HepG2 (cell line): ENCODE data around the gene TOP1. TPM values are rescaled to one million over a fixed set of nuclear protein-coding genes. Genes with fewer than 3 reads are reported as not detected.
A peak's percentile ranks its signal among the peaks of the same experiment; 100 is the strongest.

ENCODE experiments used
- ATAC-seq: fragments of 200-7000 bp; cut with Tn5 transposase; 3 replicates; pipeline ENCODE4 v1.9.1; 2020; ENCODE audit warnings: mild to moderate bottlenecking, moderate library complexity
- BruUV-seq: library from RNA; stranded (reverse); fragments of 400-500 nt; replicated peaks from 2 replicates; lab custom pipeline; 2021; lab: Mats Ljungman, UMichigan
- CTCF ChIA-PET: fragments of 300-600 bp; formaldehyde crosslinking; extraction: SDS; loops from one replicate; lab custom pipeline; 2021; ENCODE audit warnings: low total read pairs, inconsistent platforms, low intra/inter-chr PET ratio; lab: Yijun Ruan, JAX
- POLR2A ChIA-PET: fragments of 350-600 bp; sonication (Branson Sonifier 250); formaldehyde crosslinking; loops from one replicate; lab custom pipeline; 2020; ENCODE audit warnings: antibody characterized with exemption, inconsistent platforms; lab: Yijun Ruan, JAX
- DNase-seq: peaks from one replicate; pipeline ENCODE4 v3.0.0-alpha.2; 2015; ENCODE audit warnings: low spot score
- FAIRE-seq: peaks from 3 replicates; lab custom pipeline; 2011; peaks lifted over from hg19 to GRCh38; lab: Jason Lieb, UNC
- H2AFZ ChIP-seq: one replicate; pipeline ENCODE4 v1.6.1; 2011; ENCODE audit warnings: low read length, inconsistent platforms
- H3K27ac ChIP-seq: fragments of 300-600 bp; 3 replicates; pipeline ENCODE4 v1.8.0; 2011; ENCODE audit warnings: mixed run types, mild to moderate bottlenecking, mixed read lengths, low read length, inconsistent platforms; ENCODE audit not compliant: insufficient read depth; ENCODE audit errors: extremely low read length
- H3K27me3 ChIP-seq, 2 experiments: fragments of 200-600 bp in 1 of 2; 2 replicates in 1 of 2; 3 replicates in 1 of 2; pipeline versions ENCODE4 v1.6.0 to v1.8.0; 2011; ENCODE audit warnings: low read length in 2 of 2, mild to moderate bottlenecking in 2 of 2, moderate library complexity in 2 of 2, inconsistent platforms in 1 of 2; ENCODE audit not compliant: insufficient read depth in 2 of 2, control insufficient read depth in 1 of 2
- H3K36me3 ChIP-seq, 2 experiments: fragments of 200-600 bp in 1 of 2; replicated peaks in 1 of 2; 2 replicates in 1 of 2; 3 replicates in 1 of 2; pipeline versions ENCODE4 v1.5.1 to v1.8.0; 2011; ENCODE audit warnings: low read length in 2 of 2, inconsistent platforms in 1 of 2; ENCODE audit not compliant: insufficient read depth in 2 of 2, control insufficient read depth in 1 of 2
- H3K4me1 ChIP-seq: 2 replicates; pipeline ENCODE4 v1.5.1; 2012; ENCODE audit warnings: low read length, inconsistent platforms; ENCODE audit not compliant: insufficient read depth
- H3K4me2 ChIP-seq: 2 replicates; pipeline ENCODE4 v1.6.0; 2011; ENCODE audit warnings: low read depth, low read length, inconsistent platforms
- H3K4me3 ChIP-seq, 3 experiments: fragments of 200-600 bp in 1 of 3; sonication (generic), shearing (Covaris generic) in 1 of 3; replicated peaks in 1 of 3; 2 replicates each; pipeline ENCODE4 v1.5.1; 2011 to 2016; ENCODE audit warnings: low read length in 3 of 3, inconsistent platforms in 2 of 3, low read depth in 2 of 3, mild to moderate bottlenecking in 2 of 3, control low read depth in 1 of 3, mixed read lengths in 1 of 3; ENCODE audit not compliant: insufficient read depth in 1 of 3
- H3K79me2 ChIP-seq: one replicate; pipeline ENCODE4 v1.6.1; 2011; ENCODE audit warnings: low read length, inconsistent platforms; ENCODE audit not compliant: insufficient read depth
- H3K9ac ChIP-seq: 2 replicates; pipeline ENCODE4 v1.6.0; 2011; ENCODE audit warnings: mild to moderate bottlenecking, low read depth, low read length, inconsistent platforms; ENCODE audit not compliant: insufficient read depth
- H3K9me3 ChIP-seq: 2 replicates; pipeline ENCODE4 v1.5.1; 2012; ENCODE audit warnings: mild to moderate bottlenecking, low read length
- H4K20me1 ChIP-seq: 2 replicates; pipeline ENCODE4 v1.6.0; 2011; ENCODE audit warnings: inconsistent platforms, mild to moderate bottlenecking, low read length, moderate library complexity; ENCODE audit not compliant: insufficient read depth
- CREB1 ChIP-seq, 2 experiments: fragments of 450-650 bp in 1 of 2; IDR thresholded peaks; 2 replicates each; pipeline ENCODE4 v1.6.1; 2016 to 2017; ENCODE audit warnings: control low read depth in 1 of 2, mild to moderate bottlenecking in 1 of 2, missing compliant biosample characterization in 1 of 2, missing genetic modification characterization in 1 of 2
- JUN ChIP-seq: sonication (generic); formaldehyde crosslinking; IDR thresholded peaks from 2 replicates; pipeline ENCODE4 v1.4.0; 2020; ENCODE audit warnings: mild to moderate bottlenecking, missing genetic modification reagents
- SPEN ChIP-seq: sonication (generic); formaldehyde crosslinking; IDR thresholded peaks from 2 replicates; pipeline ENCODE4 v1.5.1; 2020; ENCODE audit warnings: low read depth, mild to moderate bottlenecking, missing genetic modification reagents
- ZBTB38 ChIP-seq: sonication (generic); formaldehyde crosslinking; IDR thresholded peaks from 2 replicates; pipeline ENCODE4 v1.5.1; 2020; ENCODE audit warnings: mild to moderate bottlenecking, missing genetic modification reagents
- ZNF839 ChIP-seq: sonication (generic); formaldehyde crosslinking; IDR thresholded peaks from 2 replicates; pipeline ENCODE4 v1.4.0; 2020; ENCODE audit warnings: missing genetic modification reagents, mild to moderate bottlenecking, borderline replicate concordance
- WGBS: methylation state at CpG from one replicate; pipeline ENCODE4 v1.1.6; 2017; ENCODE audit warnings: low lambda C conversion rate; 5-methylcytosine and 5-hydroxymethylcytosine counted together
- in situ Hi-C: cut with HindIII; loops from 2 replicates; pipeline ENCODE4 v1.10.0; 2017; ENCODE audit warnings: low pct_unique_long_range_greater_than_20kb; ENCODE audit not compliant: extremely low pct_ligation_motif_present
- intact Hi-C: fragments of 100-400 bp; cut with micrococcal nuclease; formaldehyde crosslinking; loops from one replicate; pipeline ENCODE4 v1.10.0; 2022; ENCODE audit not compliant: unreplicated experiment
- polyA plus RNA-seq, 8 experiments: library from polyadenylated mRNA; depleted of rRNA in 3 of 8; stranded (reverse) in 7 of 8; unstranded in 1 of 8; fragments of >200 nt; fragmentation: Illumina TruSeq in 4 of 8; extraction: Trizol in 4 of 8; gene quantifications; 2 replicates each; pipeline versions ENCODE4 v1.2.1 to v1.2.3, GENCODE V29; 2011 to 2016; ENCODE audit warnings: low read depth in 4 of 8, missing spikeins in 1 of 8, mixed read lengths in 1 of 8; ENCODE audit not compliant: insufficient read depth in 1 of 8
- total RNA-seq, 5 experiments: library from RNA; depleted of rRNA; stranded (reverse); fragments of >200 nt; fragmentation: Illumina TruSeq; extraction: Trizol; gene quantifications; 2 replicates each; pipeline ENCODE4 v1.2.3, GENCODE V29; 2016; ENCODE audit warnings: low read depth in 1 of 5
- TF ChIP-seq, protein P1 (sequence below): sonication (generic); formaldehyde crosslinking; IDR thresholded peaks from 2 replicates; pipeline ENCODE4 v1.5.0; 2020; ENCODE audit warnings: mild to moderate bottlenecking, missing genetic modification reagents
- TF ChIP-seq, protein P2 (sequence below): sonication (generic); formaldehyde crosslinking; IDR thresholded peaks from 2 replicates; pipeline ENCODE4 v1.5.0; 2020; ENCODE audit warnings: mild to moderate bottlenecking, missing genetic modification reagents, borderline replicate concordance

Gene TOP1
- total and polyA plus RNA-seq, 2 of the 13 experiments (the other 11 are each of a cell fraction or from before 2014, with no cell fraction given): 10.2 to 19.4 TPM

DNA sequence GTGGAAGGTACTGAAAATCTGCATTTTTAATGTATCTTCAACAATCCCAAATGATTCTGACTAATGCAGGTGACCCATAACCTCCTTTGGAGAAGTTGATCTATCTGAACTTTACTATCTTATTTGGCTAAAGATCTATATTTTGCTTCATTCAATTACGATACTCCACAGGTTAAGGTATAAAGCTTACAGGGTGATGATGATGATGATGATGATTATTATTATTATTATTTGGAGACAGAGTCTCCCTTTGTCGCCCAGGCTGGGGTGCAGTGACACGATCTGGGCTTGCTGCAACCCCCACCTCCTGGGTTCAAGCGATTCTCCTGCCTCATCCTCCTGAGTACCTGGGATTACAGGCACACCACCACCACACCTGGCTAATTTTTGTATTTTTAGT is 13.1 kb downstream of the TOP1 start:
- Histone ChIP-seq H3K4me3 (no peak overlapping the region), H3K27ac (no peak overlapping the region), H2AFZ (no peak overlapping the region), H3K9me3 (no peaks in the 10 kb centered on the region), H3K36me3 (peaks cover 1 to 15% of the 10 kb centered on the region in 2 experiments; a peak in 3 of 5 replicates), H3K4me2 (no peak overlapping the region), H3K79me2 (peaks cover 92% of the 10 kb centered on the region), H3K9ac (no peak overlapping the region), H3K27me3 (no peaks in the 10 kb centered on the region), H4K20me1 (peaks cover 3% of the 10 kb centered on the region; the same call in 1 of the 2 replicates), H3K4me1 (peaks cover 93% of the 10 kb centered on the region)
- ChIA-PET POLR2A (no interaction called here), CTCF (no interaction called here)
- WGBS: 98% methylated on average over 4 of the region's 4 CpGs
- no TSS peak for BruUV-seq
- TF ChIP-seq, protein P1, sequence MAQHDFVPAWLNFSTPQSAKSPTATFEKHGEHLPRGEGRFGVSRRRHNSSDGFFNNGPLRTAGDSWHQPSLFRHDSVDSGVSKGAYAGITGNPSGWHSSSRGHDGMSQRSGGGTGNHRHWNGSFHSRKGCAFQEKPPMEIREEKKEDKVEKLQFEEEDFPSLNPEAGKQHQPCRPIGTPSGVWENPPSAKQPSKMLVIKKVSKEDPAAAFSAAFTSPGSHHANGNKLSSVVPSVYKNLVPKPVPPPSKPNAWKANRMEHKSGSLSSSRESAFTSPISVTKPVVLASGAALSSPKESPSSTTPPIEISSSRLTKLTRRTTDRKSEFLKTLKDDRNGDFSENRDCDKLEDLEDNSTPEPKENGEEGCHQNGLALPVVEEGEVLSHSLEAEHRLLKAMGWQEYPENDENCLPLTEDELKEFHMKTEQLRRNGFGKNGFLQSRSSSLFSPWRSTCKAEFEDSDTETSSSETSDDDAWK (CRISPR knock-in tag): no peak
- TF ChIP-seq CREB1 (IDR thresholded peaks at IDR 0.05): peak; percentile 53; the same call in 1 of the 2 replicates
- no peak for TF ChIP-seq CREB1 (CRISPR knock-in tag; IDR thresholded peaks at IDR 0.05)
- TF ChIP-seq SPEN: no peak
- FAIRE-seq (no peak), DNase-seq (no peak), ATAC-seq (no peak)
- in situ Hi-C loops: no loop called here
- intact Hi-C loops: no loop called here

DNA sequence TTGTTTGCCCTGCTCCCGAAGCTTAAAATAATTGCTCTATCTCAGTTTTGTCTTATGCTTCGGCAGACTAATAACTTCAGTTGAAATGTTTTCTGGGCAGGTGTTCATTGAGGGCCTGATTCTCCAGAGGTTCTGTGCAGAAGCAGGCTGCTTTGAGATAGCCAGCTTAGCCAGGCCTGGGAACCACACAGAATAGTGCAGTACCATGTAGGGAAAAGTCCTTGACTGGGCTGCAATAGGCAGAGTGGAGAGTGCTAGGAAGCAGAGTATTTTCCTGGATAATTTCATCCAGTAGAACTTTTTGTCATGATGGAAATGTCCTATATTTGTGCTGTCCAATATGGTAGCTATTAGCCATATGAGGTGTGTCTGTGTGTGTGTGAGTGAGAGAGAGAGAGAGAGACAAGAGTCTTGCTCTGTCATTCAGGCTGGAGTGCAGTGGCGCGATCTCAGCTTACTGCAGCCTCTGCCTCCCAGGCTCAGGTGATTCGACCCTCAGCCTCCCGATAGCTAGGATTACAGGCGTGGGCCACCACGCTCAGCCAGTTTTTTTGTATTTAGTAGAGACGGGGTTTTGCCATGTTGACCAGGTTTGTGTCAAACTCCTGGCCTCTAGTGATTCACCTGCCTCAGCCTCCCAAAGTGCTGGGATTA is 15.9 kb downstream of the TOP1 start:
- Histone ChIP-seq H2AFZ (no peak overlapping the region), H3K9ac (no peak overlapping the region), H3K27me3 (no peaks in the 10 kb centered on the region), H3K79me2 (peaks cover 98% of the 10 kb centered on the region), H3K27ac (no peak overlapping the region), H3K4me2 (no peak overlapping the region), H3K4me3 (no peak overlapping the region), H3K9me3 (no peaks in the 10 kb centered on the region), H4K20me1 (peaks cover 18% of the 10 kb centered on the region), H3K4me1 (peaks cover 91% of the 10 kb centered on the region), H3K36me3 (peaks cover 1 to 15% of the 10 kb centered on the region in 2 experiments; a peak in 3 of 5 replicates)
- FAIRE-seq: no peak
- intact Hi-C loops (no loop called here), in situ Hi-C loops (no loop called here)
- no TSS peak for BruUV-seq
- no peak for DNase-seq
- WGBS: 99% methylated on average over 9 of the region's 9 CpGs
- ATAC-seq: peak; percentile 61
- POLR2A ChIA-PET: no interaction called here
- CTCF ChIA-PET: no interaction called here
- TF ChIP-seq JUN (CRISPR knock-in tag) (0 out of 2 replicates have a peak, but pooled peaks have one; percentile 36), ZNF839 (CRISPR knock-in tag) (no peak), ZBTB38 (CRISPR knock-in tag) (peak; percentile 53; the same call in 1 of the 2 replicates)
- TF ChIP-seq, protein P2, sequence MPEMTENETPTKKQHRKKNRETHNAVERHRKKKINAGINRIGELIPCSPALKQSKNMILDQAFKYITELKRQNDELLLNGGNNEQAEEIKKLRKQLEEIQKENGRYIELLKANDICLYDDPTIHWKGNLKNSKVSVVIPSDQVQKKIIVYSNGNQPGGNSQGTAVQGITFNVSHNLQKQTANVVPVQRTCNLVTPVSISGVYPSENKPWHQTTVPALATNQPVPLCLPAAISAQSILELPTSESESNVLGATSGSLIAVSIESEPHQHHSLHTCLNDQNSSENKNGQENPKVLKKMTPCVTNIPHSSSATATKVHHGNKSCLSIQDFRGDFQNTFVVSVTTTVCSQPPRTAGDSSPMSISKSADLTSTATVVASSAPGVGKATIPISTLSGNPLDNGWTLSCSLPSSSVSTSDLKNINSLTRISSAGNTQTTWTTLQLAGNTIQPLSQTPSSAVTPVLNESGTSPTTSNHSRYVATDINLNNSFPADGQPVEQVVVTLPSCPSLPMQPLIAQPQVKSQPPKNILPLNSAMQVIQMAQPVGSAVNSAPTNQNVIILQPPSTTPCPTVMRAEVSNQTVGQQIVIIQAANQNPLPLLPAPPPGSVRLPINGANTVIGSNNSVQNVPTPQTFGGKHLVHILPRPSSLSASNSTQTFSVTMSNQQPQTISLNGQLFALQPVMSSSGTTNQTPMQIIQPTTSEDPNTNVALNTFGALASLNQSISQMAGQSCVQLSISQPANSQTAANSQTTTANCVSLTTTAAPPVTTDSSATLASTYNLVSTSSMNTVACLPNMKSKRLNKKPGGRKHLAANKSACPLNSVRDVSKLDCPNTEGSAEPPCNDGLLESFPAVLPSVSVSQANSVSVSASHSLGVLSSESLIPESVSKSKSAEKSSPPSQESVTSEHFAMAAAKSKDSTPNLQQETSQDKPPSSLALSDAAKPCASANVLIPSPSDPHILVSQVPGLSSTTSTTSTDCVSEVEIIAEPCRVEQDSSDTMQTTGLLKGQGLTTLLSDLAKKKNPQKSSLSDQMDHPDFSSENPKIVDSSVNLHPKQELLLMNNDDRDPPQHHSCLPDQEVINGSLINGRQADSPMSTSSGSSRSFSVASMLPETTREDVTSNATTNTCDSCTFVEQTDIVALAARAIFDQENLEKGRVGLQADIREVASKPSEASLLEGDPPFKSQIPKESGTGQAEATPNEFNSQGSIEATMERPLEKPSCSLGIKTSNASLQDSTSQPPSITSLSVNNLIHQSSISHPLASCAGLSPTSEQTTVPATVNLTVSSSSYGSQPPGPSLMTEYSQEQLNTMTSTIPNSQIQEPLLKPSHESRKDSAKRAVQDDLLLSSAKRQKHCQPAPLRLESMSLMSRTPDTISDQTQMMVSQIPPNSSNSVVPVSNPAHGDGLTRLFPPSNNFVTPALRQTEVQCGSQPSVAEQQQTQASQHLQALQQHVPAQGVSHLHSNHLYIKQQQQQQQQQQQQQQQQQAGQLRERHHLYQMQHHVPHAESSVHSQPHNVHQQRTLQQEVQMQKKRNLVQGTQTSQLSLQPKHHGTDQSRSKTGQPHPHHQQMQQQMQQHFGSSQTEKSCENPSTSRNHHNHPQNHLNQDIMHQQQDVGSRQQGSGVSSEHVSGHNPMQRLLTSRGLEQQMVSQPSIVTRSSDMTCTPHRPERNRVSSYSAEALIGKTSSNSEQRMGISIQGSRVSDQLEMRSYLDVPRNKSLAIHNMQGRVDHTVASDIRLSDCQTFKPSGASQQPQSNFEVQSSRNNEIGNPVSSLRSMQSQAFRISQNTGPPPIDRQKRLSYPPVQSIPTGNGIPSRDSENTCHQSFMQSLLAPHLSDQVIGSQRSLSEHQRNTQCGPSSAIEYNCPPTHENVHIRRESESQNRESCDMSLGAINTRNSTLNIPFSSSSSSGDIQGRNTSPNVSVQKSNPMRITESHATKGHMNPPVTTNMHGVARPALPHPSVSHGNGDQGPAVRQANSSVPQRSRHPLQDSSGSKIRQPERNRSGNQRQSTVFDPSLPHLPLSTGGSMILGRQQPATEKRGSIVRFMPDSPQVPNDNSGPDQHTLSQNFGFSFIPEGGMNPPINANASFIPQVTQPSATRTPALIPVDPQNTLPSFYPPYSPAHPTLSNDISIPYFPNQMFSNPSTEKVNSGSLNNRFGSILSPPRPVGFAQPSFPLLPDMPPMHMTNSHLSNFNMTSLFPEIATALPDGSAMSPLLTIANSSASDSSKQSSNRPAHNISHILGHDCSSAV (CRISPR knock-in tag): no peak
